ENCODE results near the gene PTPRN2.

- no peak for TF ChIP-seq CTCF (IDR thresholded peaks at IDR 0.05)
- no peak for TF ChIP-seq POLR2A (IDR thresholded peaks at IDR 0.05)
Measured at GRCh38 chr7:157687845-157688532, 899.6 kb downstream of the PTPRN2 start.
